Upper lobe of left lung (tissue), 4 donors: ENCODE measurements around the gene TRIM49C.
"Not testable (repeated sequence)": the region's sequence is repeated elsewhere in the genome, so short reads cannot be mapped to it uniquely, and the experiment has no call there.

Experiments used
- CTCF ChIP-seq, 6 experiments: fragments of 450-650 bp in 4 of 6; fragments of 200-600 bp in 2 of 6; sonication (generic) in 2 of 6; IDR thresholded peaks; one replicate each; pipeline ENCODE4 v1.5.1; 2016 to 2019; ENCODE audit warnings: antibody characterized with exemption in 6 of 6
- POLR2A ChIP-seq, 4 donors: fragments of 450-650 bp; IDR thresholded peaks; one replicate each; pipeline ENCODE4 v1.5.1; 2016 to 2017; ENCODE audit warnings: antibody characterized with exemption in 4 of 4, mild to moderate bottlenecking in 2 of 4
- POLR2AphosphoS5 ChIP-seq, 2 donors: sonication (generic); formaldehyde crosslinking; IDR thresholded peaks; one replicate each; pipeline ENCODE4 v1.5.1; 2017; ENCODE audit warnings: antibody characterized with exemption in 2 of 2

GRCh38 chr11:90053545-90053944 is 22.6 kb downstream of the TRIM49C start:
- not testable (repeated sequence) for TF ChIP-seq POLR2AphosphoS5, CTCF, POLR2A (IDR thresholded peaks at IDR 0.05)
